ENCODE measurements around the gene AHCYL2. TPM values are rescaled to one million over a fixed set of nuclear protein-coding genes. Genes with fewer than 3 reads are reported as not detected.

The AHCYL2 gene
- total RNA-seq, 4 donors from 2014 or later, result 83.2 to 149 (median 101) TPM

DNA sequence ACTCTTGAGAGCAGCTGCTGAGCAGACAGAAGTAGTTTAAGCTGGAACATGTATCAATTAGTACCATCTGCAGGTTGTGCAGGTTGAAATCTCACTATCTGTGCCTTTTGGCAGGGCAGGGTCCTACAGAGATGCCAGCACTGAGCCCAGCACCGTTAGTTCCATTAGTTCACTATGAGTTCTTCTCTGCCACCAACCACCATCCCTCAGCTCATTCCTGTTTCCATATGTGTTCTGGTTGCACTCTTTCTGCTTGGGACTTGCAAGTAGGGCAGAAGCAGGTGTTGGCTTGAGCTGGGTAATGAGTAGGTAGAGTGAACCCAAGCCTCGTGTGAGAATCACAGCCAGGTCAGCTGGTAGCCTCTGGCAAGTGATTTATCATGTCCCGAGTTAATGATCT lies 33.6 kb upstream of the AHCYL2 start:
- 89 to 91% methylated on average over 3 of the region's 3 CpGs for WGBS, 2 donors
- intact Hi-C loops (cut with DNase I), result no loop called here
- no peak for DNase-seq
- Histone ChIP-seq H3K4me1 (peaks cover 0 to 13% of the 10 kb centered on the region in 2 donors), H3K36me3 (no peaks in the 10 kb centered on the region), H3K27me3 (no peaks in the 10 kb centered on the region), H3K9me3 (no peaks in the 10 kb centered on the region), H3K27ac (no peak overlapping the region), H3K4me3 (replicated peaks in 1 of 3) (no peak overlapping the region)
- no peak for TF ChIP-seq POLR2A (IDR thresholded peaks at IDR 0.05)
- no peak for TF ChIP-seq CTCF (IDR thresholded peaks at IDR 0.05)

DNA sequence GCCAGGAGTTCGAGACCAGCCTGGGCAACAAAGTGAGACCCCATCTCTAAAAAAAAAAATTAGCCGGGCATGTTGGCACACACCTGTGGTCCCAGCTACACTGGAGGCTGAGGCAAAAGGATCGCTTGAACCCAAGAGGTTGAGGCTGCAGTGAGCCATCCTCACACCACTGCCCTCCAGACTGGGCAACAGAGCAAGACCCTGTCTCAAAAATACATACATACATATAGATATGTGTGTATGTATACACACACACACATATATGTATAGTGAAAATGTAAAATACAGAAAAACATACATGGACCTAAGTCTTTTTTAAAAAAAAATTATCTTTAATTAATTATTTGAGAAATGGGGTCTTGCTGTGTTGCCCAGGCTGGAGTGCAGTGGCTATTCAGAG lies 30.9 kb upstream of the AHCYL2 start:
- no peaks in the 10 kb centered on the region for H3K27me3 ChIP-seq
- TF ChIP-seq POLR2A (IDR thresholded peaks at IDR 0.05) (no peak), CTCF (IDR thresholded peaks at IDR 0.05) (no peak)
- no peak overlapping the region for H3K27ac ChIP-seq
- H3K4me1 ChIP-seq, result peaks cover 0 to 9% of the 10 kb centered on the region in 2 donors
- intact Hi-C loops (cut with DNase I), result no loop called here
- H3K36me3 ChIP-seq, result no peaks in the 10 kb centered on the region
- WGBS, 2 donors, result 96 to 100% methylated on average over 3 of the region's 3 CpGs
- H3K9me3 ChIP-seq, result no peaks in the 10 kb centered on the region
- no peak overlapping the region for H3K4me3 ChIP-seq (replicated peaks in 1 of 3)
- DNase-seq, result no peak

DNA sequence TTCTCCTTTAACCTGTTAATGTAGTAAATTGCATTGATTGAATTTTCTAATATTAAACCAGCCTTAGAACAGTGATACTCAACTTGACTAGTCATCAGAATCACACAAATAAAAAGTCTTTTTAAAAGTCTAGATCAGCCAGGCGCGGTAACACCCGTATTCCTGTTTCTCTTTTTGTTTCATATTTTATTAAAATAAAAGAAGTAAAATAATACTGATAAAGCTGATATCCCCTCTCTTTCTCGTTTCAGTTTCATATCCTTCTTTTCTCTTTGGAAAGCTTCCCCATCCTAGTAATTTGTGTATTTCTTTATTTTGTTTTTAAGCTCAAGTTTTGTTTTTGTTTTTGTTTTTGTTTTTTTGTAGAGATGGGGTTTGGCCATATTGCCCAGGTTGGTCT lies 27.1 kb upstream of the AHCYL2 start:
- TF ChIP-seq CTCF (IDR thresholded peaks at IDR 0.05) (no peak), POLR2A (IDR thresholded peaks at IDR 0.05) (no peak)
- Histone ChIP-seq H3K36me3 (no peaks in the 10 kb centered on the region), H3K27me3 (no peaks in the 10 kb centered on the region), H3K4me3 (replicated peaks in 1 of 3) (no peak overlapping the region), H3K27ac (no peak overlapping the region), H3K4me1 (no peaks in the 10 kb centered on the region), H3K9me3 (no peaks in the 10 kb centered on the region)
- intact Hi-C loops (cut with DNase I), result no loop called here
- DNase-seq, result no peak
- WGBS, 2 donors, result 87 to 88% methylated on average over 4 of the region's 4 CpGs

GRCh38 chr7:129199406-129199805 lies 25.4 kb upstream of the AHCYL2 start:
- no peak for TF ChIP-seq CTCF (IDR thresholded peaks at IDR 0.05)
- Histone ChIP-seq H3K36me3 (no peaks in the 10 kb centered on the region), H3K4me1 (no peaks in the 10 kb centered on the region), H3K4me3 (replicated peaks in 1 of 3) (no peak overlapping the region), H3K27me3 (no peaks in the 10 kb centered on the region), H3K9me3 (no peaks in the 10 kb centered on the region), H3K27ac (no peak overlapping the region)
- intact Hi-C loops (cut with DNase I), result no loop called here
- 97 to 98% methylated on average over 4 of the region's 4 CpGs for WGBS, 2 donors
- DNase-seq, result no peak

- Histone ChIP-seq H3K4me1 (no peaks in the 10 kb centered on the region), H3K27ac (no peak overlapping the region), H3K36me3 (no peaks in the 10 kb centered on the region), H3K9me3 (no peaks in the 10 kb centered on the region), H3K4me3 (replicated peaks in 1 of 3) (no peak overlapping the region), H3K27me3 (no peaks in the 10 kb centered on the region)
- no peak for DNase-seq
- TF ChIP-seq CTCF (IDR thresholded peaks at IDR 0.05) (no peak), POLR2A (IDR thresholded peaks at IDR 0.05) (no peak)
- intact Hi-C loops (cut with DNase I), result no loop called here
- 89 to 92% methylated on average over 7 to 8 of the region's 8 CpGs for WGBS, 2 donors
Observed at GRCh38 chr7:129202058-129202777, 22.6 kb upstream of the AHCYL2 start.
